CD14-positive monocyte (primary cell): ENCODE measurements around the gene CRIM1. TPM values are rescaled to one million over a fixed set of nuclear protein-coding genes. Genes with fewer than 3 reads are reported as not detected.

ENCODE experiments used
- DNase-seq, 3 donors: peaks; one replicate each; pipeline ENCODE4 v3.0.0-alpha.2; 2011 to 2022
- H2AFZ ChIP-seq: 2 replicates; pipeline ENCODE4 v1.6.0; 2012; ENCODE audit warnings: mild to moderate bottlenecking, low read depth, low read length, inconsistent platforms; ENCODE audit not compliant: insufficient read depth, poor library complexity, severe bottlenecking
- H3K27ac ChIP-seq, 2 donors: 1 replicate in 1 of 2; 2 replicates in 1 of 2; pipeline ENCODE4 v1.5.1; 2012 to 2013; ENCODE audit warnings: low read length in 2 of 2, control low read depth in 1 of 2, inconsistent platforms in 1 of 2, low read depth in 1 of 2, mild to moderate bottlenecking in 1 of 2
- H3K27me3 ChIP-seq, 2 donors: one replicate each; pipeline versions ENCODE4 v1.6.0 to v1.6.1; 2011 to 2013; ENCODE audit warnings: low read length in 2 of 2; ENCODE audit not compliant: control insufficient read depth in 2 of 2, insufficient read depth in 2 of 2
- H3K36me3 ChIP-seq, 2 donors: replicated peaks in 1 of 2; 1 replicate in 1 of 2; 2 replicates in 1 of 2; pipeline versions ENCODE4 v1.5.1 to v1.6.1; 2012 to 2013; ENCODE audit warnings: low read length in 2 of 2, control low read depth in 1 of 2, inconsistent platforms in 1 of 2, mild to moderate bottlenecking in 1 of 2; ENCODE audit not compliant: insufficient read depth in 2 of 2, control insufficient read depth in 1 of 2
- H3K4me1 ChIP-seq, 2 donors: 1 replicate in 1 of 2; 2 replicates in 1 of 2; pipeline versions ENCODE4 v1.5.1 to v1.6.1; 2012 to 2013; ENCODE audit warnings: low read length in 2 of 2, control low read depth in 1 of 2, inconsistent platforms in 1 of 2, mild to moderate bottlenecking in 1 of 2, moderate library complexity in 1 of 2; ENCODE audit not compliant: insufficient read depth in 2 of 2, control insufficient read depth in 1 of 2
- H3K4me2 ChIP-seq: replicated peaks from 2 replicates; pipeline ENCODE3; 2012; ENCODE audit warnings: low read length, moderate library complexity, mild to moderate bottlenecking; ENCODE audit not compliant: poor library complexity, severe bottlenecking; ENCODE audit errors: extremely low read depth
- H3K4me3 ChIP-seq, 3 experiments: fragments of 200-600 bp in 1 of 3; sonication (generic) in 1 of 3; replicated peaks in 1 of 3; 1 replicate in 2 of 3; 2 replicates in 1 of 3; pipeline ENCODE4 v1.5.1; 2011 to 2013; ENCODE audit warnings: low read length in 3 of 3, mild to moderate bottlenecking in 3 of 3, control low read depth in 2 of 3, low read depth in 2 of 3, inconsistent platforms in 1 of 3, moderate library complexity in 1 of 3
- H3K79me2 ChIP-seq: 2 replicates; pipeline ENCODE4 v1.6.0; 2012; ENCODE audit warnings: mild to moderate bottlenecking, control low read depth, inconsistent platforms, low read length, moderate library complexity; ENCODE audit not compliant: insufficient read depth
- H3K9ac ChIP-seq: 2 replicates; pipeline ENCODE4 v1.6.0; 2017; ENCODE audit warnings: low read length, mild to moderate bottlenecking; ENCODE audit not compliant: insufficient read depth, poor library complexity, severe bottlenecking
- H3K9me3 ChIP-seq, 2 donors: replicated peaks in 1 of 2; 1 replicate in 1 of 2; 2 replicates in 1 of 2; pipeline versions ENCODE4 v1.5.1 to v1.6.1; 2012 to 2013; ENCODE audit warnings: low read length in 2 of 2, control low read depth in 1 of 2; ENCODE audit not compliant: control insufficient read depth in 1 of 2, insufficient read depth in 1 of 2
- H4K20me1 ChIP-seq: 2 replicates; pipeline ENCODE4 v1.6.0; 2012; ENCODE audit warnings: mild to moderate bottlenecking, low read length, control low read depth, moderate library complexity; ENCODE audit not compliant: insufficient read depth
- H3K27ac Mint-ChIP-seq, 7 donors: one replicate each; pipeline ENCODE4 v1.8.0; 2020; ENCODE audit warnings: mild to moderate bottlenecking in 7 of 7, mixed read lengths in 7 of 7, moderate library complexity in 6 of 7, inconsistent platforms in 2 of 7
- H3K27me3 Mint-ChIP-seq, 3 donors: one replicate each; pipeline ENCODE4 v1.8.0; 2021 to 2022; ENCODE audit warnings: low read depth in 3 of 3, mild to moderate bottlenecking in 3 of 3, mixed read lengths in 3 of 3, moderate library complexity in 3 of 3, inconsistent platforms in 1 of 3
- H3K36me3 Mint-ChIP-seq, 2 donors: one replicate each; pipeline ENCODE4 v1.8.0; 2020; ENCODE audit warnings: mixed read lengths in 2 of 2, inconsistent platforms in 1 of 2, mild to moderate bottlenecking in 1 of 2
- H3K4me1 Mint-ChIP-seq: one replicate; pipeline ENCODE4 v1.8.0; 2020; ENCODE audit warnings: mild to moderate bottlenecking, mixed read lengths
- H3K4me3 Mint-ChIP-seq, 2 donors: one replicate each; pipeline ENCODE4 v1.8.0; 2020; ENCODE audit warnings: mild to moderate bottlenecking in 2 of 2, mixed read lengths in 2 of 2, moderate library complexity in 1 of 2
- H3K9me3 Mint-ChIP-seq, 7 donors: one replicate each; pipeline ENCODE4 v1.8.0; 2020 to 2022; ENCODE audit warnings: mixed read lengths in 7 of 7, mild to moderate bottlenecking in 6 of 7, moderate library complexity in 6 of 7, inconsistent platforms in 2 of 7
- CTCF ChIP-seq: fragments of 200-600 bp; IDR thresholded peaks from one replicate; pipeline ENCODE4 v1.8.0; 2022; ENCODE audit warnings: antibody characterized with exemption, mild to moderate bottlenecking
- WGBS: methylation state at CpG from one replicate; pipeline ENCODE4 v1.1.5; 2013; ENCODE audit warnings: missing lambda C conversion rate; ENCODE audit not compliant: insufficient coverage; 5-methylcytosine and 5-hydroxymethylcytosine counted together
- intact Hi-C, 2 donors: fragments of 100-400 bp; cut with micrococcal nuclease; formaldehyde crosslinking; loops; one replicate each; pipeline versions ENCODE4 v1.15.0 to v1.15.1; 2023
- polyA plus RNA-seq, 3 donors: library from polyadenylated mRNA; depleted of rRNA in 1 of 3; unstranded in 2 of 3; stranded (reverse) in 1 of 3; fragments of 300-500 nt in 2 of 3; fragments of >200 nt in 1 of 3; fragmentation: Illumina TruSeq in 2 of 3; gene quantifications; 1 replicate in 2 of 3; 2 replicates in 1 of 3; pipeline ENCODE4 v1.2.3, GENCODE V29; 2012 to 2021

CRIM1 gene
- polyA plus RNA-seq, 3 donors = 0.08 to 0.27 TPM; not detected in 1

DNA sequence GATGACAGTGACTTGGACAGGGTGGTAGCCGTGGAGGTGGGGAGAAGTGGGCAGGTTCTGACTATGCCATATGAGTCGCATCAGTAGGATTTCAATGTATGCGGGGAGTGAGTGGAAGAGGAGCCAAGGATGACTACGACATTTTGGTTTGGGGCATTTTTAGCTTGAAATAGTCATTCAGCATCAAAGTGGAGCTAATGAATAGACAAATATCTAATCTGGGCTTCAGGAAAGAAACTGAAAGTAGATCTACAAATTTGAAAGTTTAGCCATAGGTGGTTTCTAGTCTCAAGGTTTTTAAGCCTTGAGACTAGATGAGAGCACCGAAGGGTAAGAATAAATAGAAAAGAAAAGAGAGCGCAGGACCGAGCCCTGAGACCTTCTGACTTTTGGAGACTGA lies 184.1 kb downstream of the CRIM1 start:
- Mint-ChIP-seq H3K9me3 (peaks cover 0 to 3% (median 0%) of the 10 kb centered on the region in 7 donors), H3K4me1 (peaks cover 2% of the 10 kb centered on the region), H3K27ac (no peak overlapping the region), H3K36me3 (peaks cover 20 to 22% of the 10 kb centered on the region in 2 donors), H3K27me3 (peaks cover 0 to 1% (median 0%) of the 10 kb centered on the region in 3 donors), H3K4me3 (no peak overlapping the region)
- DNase-seq = no peak
- Histone ChIP-seq H4K20me1 (no peaks in the 10 kb centered on the region), H3K79me2 (no peaks in the 10 kb centered on the region), H3K9ac (no peak overlapping the region), H3K27me3 (no peaks in the 10 kb centered on the region), H3K36me3 (peaks cover 0 to 12% of the 10 kb centered on the region in 2 donors), H3K27ac (no peak overlapping the region), H3K4me3 (no peak overlapping the region), H3K9me3 (no peaks in the 10 kb centered on the region), H2AFZ (no peak overlapping the region), H3K4me1 (no peaks in the 10 kb centered on the region), H3K4me2 (no peak overlapping the region)
- no peak for TF ChIP-seq CTCF
- WGBS = 96% methylated on average over 7 of the region's 7 CpGs
- intact Hi-C loops = no loop called here

GRCh38 chr2:36540986-36541754 lies 185.6 kb downstream of the CRIM1 start:
- Histone ChIP-seq H2AFZ (no peak overlapping the region), H3K4me3 (no peak overlapping the region), H3K4me2 (no peak overlapping the region), H3K4me1 (no peaks in the 10 kb centered on the region), H3K9me3 (no peaks in the 10 kb centered on the region), H3K27ac (no peak overlapping the region), H3K79me2 (no peaks in the 10 kb centered on the region), H3K27me3 (no peaks in the 10 kb centered on the region), H3K36me3 (peaks cover 0 to 28% of the 10 kb centered on the region in 2 donors), H3K9ac (no peak overlapping the region), H4K20me1 (no peaks in the 10 kb centered on the region)
- TF ChIP-seq CTCF = no peak
- Mint-ChIP-seq H3K4me3 (no peak overlapping the region), H3K4me1 (peaks cover 2% of the 10 kb centered on the region), H3K9me3 (no peaks in the 10 kb centered on the region), H3K27me3 (peaks cover 0 to 1% (median 0%) of the 10 kb centered on the region in 3 donors), H3K36me3 (peaks cover 28 to 30% of the 10 kb centered on the region in 2 donors), H3K27ac (no peak overlapping the region)
- intact Hi-C loops = no loop called here
- DNase-seq = no peak
- 61% methylated on average over 6 of the region's 11 CpGs for WGBS
